ENCODE data around the gene SLC45A3.

Gene SLC45A3

DNA sequence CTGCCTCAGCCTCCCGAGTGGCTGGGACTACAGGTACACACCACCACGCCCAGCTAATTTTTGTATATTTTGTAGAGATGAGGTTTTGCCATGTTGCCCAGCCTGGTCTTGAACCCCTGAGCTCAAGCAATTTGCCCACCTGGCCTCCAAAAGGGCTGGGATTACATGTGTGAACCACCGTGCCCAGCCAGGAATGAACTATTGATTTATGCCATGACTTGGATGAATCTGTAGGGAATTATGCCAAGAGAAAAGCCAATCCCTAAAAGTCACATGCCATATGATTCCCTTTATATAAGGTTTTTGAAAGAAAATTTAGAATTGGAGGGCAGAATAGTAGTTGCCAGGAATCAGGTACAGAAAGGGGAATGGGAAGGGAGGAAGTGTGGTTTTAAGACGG, 19.1 kb upstream of the SLC45A3 start:
- Histone ChIP-seq H3K9me3 (ENCODE audit: insufficient read depth, low read depth, low read length) (no peaks in the 10 kb centered on the region), H3K36me3 (ENCODE audit: insufficient read depth, low read length) (no peaks in the 10 kb centered on the region), H3K27me3 (ENCODE audit: insufficient read depth, low read length) (no peaks in the 10 kb centered on the region), H3K4me3 (ENCODE audit: low read length) (no peak overlapping the region), H3K27ac (ENCODE audit: low read depth, low read length) (no peak overlapping the region), H3K4me1 (ENCODE audit: insufficient read depth, low read length) (peaks cover 12% of the 10 kb centered on the region), H3K9ac (ENCODE audit: low read depth, low read length) (no peak overlapping the region)
- 97% methylated on average over 4 of the region's 4 CpGs for WGBS

DNA sequence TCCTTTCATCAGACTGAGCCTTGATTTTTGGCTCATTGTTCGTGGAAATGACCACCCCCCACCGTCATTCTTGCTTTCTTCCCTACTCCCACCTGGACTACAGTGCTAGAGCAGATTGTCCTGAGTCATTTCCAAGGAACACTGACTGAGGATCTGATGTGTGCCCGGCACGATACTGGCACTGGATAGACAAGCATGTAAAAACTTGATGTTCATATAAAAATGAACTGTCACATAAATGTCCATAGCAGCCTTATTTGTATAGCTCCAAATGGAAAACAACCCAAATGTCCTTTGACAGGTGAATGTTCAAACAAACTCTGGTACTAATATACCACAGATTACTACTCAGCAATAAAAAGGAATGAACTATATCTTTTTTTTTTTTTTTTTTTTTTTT, 18.6 kb upstream of the SLC45A3 start:
- Histone ChIP-seq H3K9me3 (ENCODE audit: insufficient read depth, low read depth, low read length) (no peaks in the 10 kb centered on the region), H3K9ac (ENCODE audit: low read depth, low read length) (no peak overlapping the region), H3K4me1 (ENCODE audit: insufficient read depth, low read length) (peaks cover 15% of the 10 kb centered on the region), H3K36me3 (ENCODE audit: insufficient read depth, low read length) (no peaks in the 10 kb centered on the region), H3K27ac (ENCODE audit: low read depth, low read length) (no peak overlapping the region), H3K27me3 (ENCODE audit: insufficient read depth, low read length) (no peaks in the 10 kb centered on the region), H3K4me3 (ENCODE audit: low read length) (no peak overlapping the region)
- 90% methylated on average over 4 of the region's 4 CpGs for WGBS

DNA sequence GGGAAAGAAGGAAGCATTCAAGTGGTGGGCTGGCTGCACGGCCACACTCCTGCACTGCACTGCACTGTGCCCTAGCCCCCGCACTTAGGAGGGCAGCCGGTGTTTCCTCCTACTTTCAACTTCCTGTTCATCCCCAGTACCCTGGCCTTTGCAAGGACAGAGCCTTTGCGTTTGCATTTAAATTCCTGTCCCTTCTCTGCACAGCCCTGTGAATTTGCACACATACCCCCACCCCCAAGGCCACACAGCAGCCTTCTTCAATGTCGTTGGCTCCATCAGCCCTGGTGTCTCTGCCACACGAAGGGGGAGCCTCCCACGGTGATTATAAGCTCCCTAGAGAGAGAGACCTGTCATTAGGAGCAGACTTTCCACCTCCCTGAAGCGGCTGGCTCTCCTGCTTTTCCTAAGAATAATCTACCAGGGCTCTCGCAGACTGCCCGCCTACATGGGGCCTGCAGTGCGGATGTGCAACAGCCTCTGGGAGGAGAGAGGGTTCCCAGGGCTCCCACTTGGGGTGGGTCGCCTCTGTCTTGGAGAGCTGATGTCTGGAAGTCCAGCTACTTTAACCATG, 13.2 kb upstream of the SLC45A3 start:
- Histone ChIP-seq H3K9me3 (ENCODE audit: insufficient read depth, low read depth, low read length) (no peaks in the 10 kb centered on the region), H3K4me1 (ENCODE audit: insufficient read depth, low read length) (peaks cover 20% of the 10 kb centered on the region), H3K27ac (ENCODE audit: low read depth, low read length) (no peak overlapping the region), H3K27me3 (ENCODE audit: insufficient read depth, low read length) (no peaks in the 10 kb centered on the region), H3K4me3 (ENCODE audit: low read length) (no peak overlapping the region), H3K9ac (ENCODE audit: low read depth, low read length) (no peak overlapping the region; the same call in 1 of the 2 replicates), H3K36me3 (ENCODE audit: insufficient read depth, low read length) (no peaks in the 10 kb centered on the region)
- 29% methylated on average over 11 of the region's 12 CpGs for WGBS

DNA sequence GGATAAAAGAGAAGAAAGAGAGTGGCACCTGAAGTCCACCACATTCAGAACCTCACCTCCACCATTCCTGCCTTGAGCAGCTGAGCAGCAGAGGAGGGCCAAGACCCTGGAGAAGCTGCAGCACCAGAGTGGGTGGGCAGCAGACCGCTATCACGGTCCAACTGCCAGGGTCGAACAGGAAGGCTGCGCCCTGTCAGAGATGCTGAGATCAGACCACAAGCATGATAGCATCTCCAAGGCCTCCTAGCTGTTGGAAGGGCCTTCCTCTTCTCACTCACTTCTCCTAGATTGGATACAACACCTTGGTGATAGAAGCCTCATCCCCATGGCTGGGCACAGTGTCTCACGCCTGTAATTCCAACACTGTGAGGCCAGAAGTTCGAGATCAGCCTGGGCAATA, 12.1 kb upstream of the SLC45A3 start:
- no peak overlapping the region for H3K9ac ChIP-seq (ENCODE audit: low read depth, low read length)
- H3K27me3 ChIP-seq (ENCODE audit: insufficient read depth, low read length): no peaks in the 10 kb centered on the region
- H3K36me3 ChIP-seq (ENCODE audit: insufficient read depth, low read length): no peaks in the 10 kb centered on the region
- peaks cover 24% of the 10 kb centered on the region for H3K4me1 ChIP-seq (ENCODE audit: insufficient read depth, low read length)
- H3K27ac ChIP-seq (ENCODE audit: low read depth, low read length): no peak overlapping the region
- no peak overlapping the region for H3K4me3 ChIP-seq (ENCODE audit: low read length)
- no peaks in the 10 kb centered on the region for H3K9me3 ChIP-seq (ENCODE audit: insufficient read depth, low read depth, low read length)
- 97% methylated on average over 6 of the region's 6 CpGs for WGBS

DNA sequence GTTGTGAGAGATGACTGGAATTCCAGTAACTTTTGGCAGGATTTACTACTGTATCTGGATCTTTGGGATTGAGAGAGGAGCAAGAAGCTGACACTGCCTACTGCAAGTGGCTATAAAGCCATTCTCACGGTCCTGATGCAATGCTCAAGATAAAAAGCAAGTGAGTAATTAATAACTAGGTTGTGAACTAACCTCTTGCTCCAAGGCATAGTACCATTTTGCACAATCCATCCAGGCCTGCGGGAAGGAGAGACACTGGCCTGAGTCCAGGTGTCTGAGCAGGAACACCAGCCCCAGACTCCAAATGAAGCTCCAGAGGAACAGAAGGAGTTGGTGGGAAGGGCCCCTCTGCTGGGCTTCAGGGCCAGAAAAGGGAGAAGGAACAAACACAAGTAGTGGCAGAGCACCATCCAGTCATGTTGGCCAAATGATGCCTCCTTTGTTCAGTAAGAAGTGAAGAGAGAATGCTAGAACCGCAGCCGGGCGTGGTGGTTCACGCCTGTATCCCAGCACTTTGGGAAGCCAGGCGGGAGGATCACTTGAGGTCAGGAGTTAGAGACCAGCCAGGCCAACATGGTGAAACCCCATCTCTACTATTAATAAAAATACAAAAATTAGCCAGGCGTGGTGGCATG, 9.9 kb upstream of the SLC45A3 start:
- no peaks in the 10 kb centered on the region for H3K27me3 ChIP-seq (ENCODE audit: insufficient read depth, low read length)
- H3K4me1 ChIP-seq (ENCODE audit: insufficient read depth, low read length): peaks cover 24% of the 10 kb centered on the region
- no peak overlapping the region for H3K27ac ChIP-seq (ENCODE audit: low read depth, low read length)
- no peaks in the 10 kb centered on the region for H3K9me3 ChIP-seq (ENCODE audit: insufficient read depth, low read depth, low read length)
- H3K9ac ChIP-seq (ENCODE audit: low read depth, low read length): no peak overlapping the region
- no peaks in the 10 kb centered on the region for H3K36me3 ChIP-seq (ENCODE audit: insufficient read depth, low read length)
- no peak overlapping the region for H3K4me3 ChIP-seq (ENCODE audit: low read length)
- 91% methylated on average over 8 of the region's 8 CpGs for WGBS

DNA sequence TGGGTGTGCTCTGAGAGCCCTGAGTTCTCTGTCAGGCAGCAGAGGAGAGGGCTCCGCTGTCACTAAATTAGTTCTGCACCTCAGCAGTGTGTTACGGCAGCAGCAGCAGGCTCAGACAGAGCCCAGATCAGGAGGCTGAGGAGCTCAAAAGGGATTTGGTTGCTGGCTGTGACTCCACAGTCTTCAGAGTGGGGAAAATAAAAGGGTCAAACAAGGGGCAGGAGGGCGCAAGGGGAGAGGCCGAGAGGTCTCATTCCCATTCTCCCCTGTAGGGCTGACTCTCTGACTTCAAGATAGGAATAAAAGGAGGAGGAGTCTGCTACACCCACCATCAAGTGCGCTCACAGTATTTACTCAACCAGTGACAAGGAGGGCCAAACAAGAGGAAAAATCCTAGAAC, 9.2 kb upstream of the SLC45A3 start:
- no peaks in the 10 kb centered on the region for H3K36me3 ChIP-seq (ENCODE audit: insufficient read depth, low read length)
- peaks cover 24% of the 10 kb centered on the region for H3K4me1 ChIP-seq (ENCODE audit: insufficient read depth, low read length)
- H3K27ac ChIP-seq (ENCODE audit: low read depth, low read length): no peak overlapping the region; the same call in 1 of the 2 replicates
- no peak overlapping the region for H3K4me3 ChIP-seq (ENCODE audit: low read length)
- no peaks in the 10 kb centered on the region for H3K9me3 ChIP-seq (ENCODE audit: insufficient read depth, low read depth, low read length)
- no peaks in the 10 kb centered on the region for H3K27me3 ChIP-seq (ENCODE audit: insufficient read depth, low read length)
- 45% methylated on average over 5 of the region's 5 CpGs for WGBS
- H3K9ac ChIP-seq (ENCODE audit: low read depth, low read length): no peak overlapping the region

GRCh38 chr1:205688171-205689080, 8.1 kb upstream of the SLC45A3 start:
- H3K4me3 ChIP-seq (ENCODE audit: low read length): no peak overlapping the region
- 63% methylated on average over 7 of the region's 7 CpGs for WGBS
- H3K9ac ChIP-seq (ENCODE audit: low read depth, low read length): no peak overlapping the region
- H3K9me3 ChIP-seq (ENCODE audit: insufficient read depth, low read depth, low read length): no peaks in the 10 kb centered on the region
- H3K27ac ChIP-seq (ENCODE audit: low read depth, low read length): no peak overlapping the region
- H3K27me3 ChIP-seq (ENCODE audit: insufficient read depth, low read length): no peaks in the 10 kb centered on the region
- peaks cover 15% of the 10 kb centered on the region for H3K4me1 ChIP-seq (ENCODE audit: insufficient read depth, low read length)
- H3K36me3 ChIP-seq (ENCODE audit: insufficient read depth, low read length): no peaks in the 10 kb centered on the region

- 80% methylated on average over 2 of the region's 2 CpGs for WGBS
- Histone ChIP-seq H3K9me3 (ENCODE audit: insufficient read depth, low read depth, low read length) (no peaks in the 10 kb centered on the region), H3K4me3 (ENCODE audit: low read length) (no peak overlapping the region), H3K9ac (ENCODE audit: low read depth, low read length) (no peak overlapping the region), H3K27ac (ENCODE audit: low read depth, low read length) (no peak overlapping the region; the same call in 1 of the 2 replicates), H3K27me3 (ENCODE audit: insufficient read depth, low read length) (no peaks in the 10 kb centered on the region), H3K4me1 (ENCODE audit: insufficient read depth, low read length) (peaks cover 9% of the 10 kb centered on the region; the same call in 1 of the 2 replicates), H3K36me3 (ENCODE audit: insufficient read depth, low read length) (no peaks in the 10 kb centered on the region)
Observed at GRCh38 chr1:205687242-205687641, 6.9 kb upstream of the SLC45A3 start.

GRCh38 chr1:205681364-205681763, 1.1 kb upstream of the SLC45A3 start:
- Histone ChIP-seq H3K27ac (ENCODE audit: low read depth, low read length) (no peak overlapping the region), H3K27me3 (ENCODE audit: insufficient read depth, low read length) (peaks cover 6% of the 10 kb centered on the region), H3K4me1 (ENCODE audit: insufficient read depth, low read length) (peaks cover 23% of the 10 kb centered on the region), H3K4me3 (ENCODE audit: low read length) (no peak overlapping the region), H3K9ac (ENCODE audit: low read depth, low read length) (no peak overlapping the region), H3K9me3 (ENCODE audit: insufficient read depth, low read depth, low read length) (no peaks in the 10 kb centered on the region), H3K36me3 (ENCODE audit: insufficient read depth, low read length) (no peaks in the 10 kb centered on the region)
- WGBS: 83% methylated on average over 3 of the region's 3 CpGs

DNA sequence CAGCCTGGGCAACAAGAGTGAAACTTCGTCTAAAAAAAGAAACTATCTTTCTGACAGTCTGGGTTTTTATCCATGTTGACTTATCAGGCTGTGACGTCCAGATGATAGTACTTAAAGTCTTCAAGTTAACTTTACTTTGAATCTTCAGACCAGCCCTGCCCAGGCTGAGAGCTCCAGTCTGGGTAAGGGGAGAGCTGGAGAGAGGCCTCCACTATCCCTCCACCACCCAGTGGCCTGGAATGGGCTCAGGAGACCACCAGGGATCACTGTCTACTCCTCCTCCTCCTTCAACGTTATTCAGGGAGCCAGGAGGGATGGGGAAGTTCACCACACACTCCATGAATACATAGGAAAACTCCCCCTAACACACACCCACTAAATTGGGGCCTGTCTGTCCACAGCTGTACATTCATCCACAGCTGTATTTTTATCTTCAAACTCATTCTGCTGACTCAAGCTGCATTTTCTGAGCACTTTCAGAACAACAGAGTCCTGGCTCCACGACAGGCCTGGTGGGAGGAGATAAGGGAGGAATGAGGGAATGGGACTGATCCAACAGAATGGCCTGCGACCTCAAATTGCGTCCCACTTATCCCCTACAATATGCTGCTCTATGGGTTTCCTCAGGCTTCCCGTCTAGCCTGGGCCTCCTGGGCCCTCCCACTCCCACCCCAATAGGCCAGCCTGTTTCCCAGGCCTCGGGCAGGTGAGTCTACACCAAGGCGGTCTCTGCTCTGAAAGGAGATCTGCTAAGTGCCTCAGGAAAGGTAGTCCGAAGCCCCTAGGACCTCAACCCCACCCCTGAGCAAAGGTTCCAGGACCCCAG, 1.8 kb downstream of the SLC45A3 start:
- Histone ChIP-seq H3K9ac (ENCODE audit: low read depth, low read length) (no peak overlapping the region), H3K4me1 (ENCODE audit: insufficient read depth, low read length) (peaks cover 27% of the 10 kb centered on the region), H3K9me3 (ENCODE audit: insufficient read depth, low read depth, low read length) (no peaks in the 10 kb centered on the region), H3K4me3 (ENCODE audit: low read length) (no peak overlapping the region), H3K27ac (ENCODE audit: low read depth, low read length) (no peak overlapping the region), H3K27me3 (ENCODE audit: insufficient read depth, low read length) (peaks cover 6% of the 10 kb centered on the region), H3K36me3 (ENCODE audit: insufficient read depth, low read length) (no peaks in the 10 kb centered on the region)
- WGBS: 56% methylated on average over 10 of the region's 10 CpGs

Data from HUES64 (cell line).